ENCODE data around the gene SERPINA4. TPM values are rescaled to one million over a fixed set of nuclear protein-coding genes. Genes with fewer than 3 reads are reported as not detected.
A peak's percentile ranks its signal among the peaks of the same experiment; 100 is the strongest.

SERPINA4 gene
- total RNA-seq, 1 donor from 2014 or later, result not detected

DNA sequence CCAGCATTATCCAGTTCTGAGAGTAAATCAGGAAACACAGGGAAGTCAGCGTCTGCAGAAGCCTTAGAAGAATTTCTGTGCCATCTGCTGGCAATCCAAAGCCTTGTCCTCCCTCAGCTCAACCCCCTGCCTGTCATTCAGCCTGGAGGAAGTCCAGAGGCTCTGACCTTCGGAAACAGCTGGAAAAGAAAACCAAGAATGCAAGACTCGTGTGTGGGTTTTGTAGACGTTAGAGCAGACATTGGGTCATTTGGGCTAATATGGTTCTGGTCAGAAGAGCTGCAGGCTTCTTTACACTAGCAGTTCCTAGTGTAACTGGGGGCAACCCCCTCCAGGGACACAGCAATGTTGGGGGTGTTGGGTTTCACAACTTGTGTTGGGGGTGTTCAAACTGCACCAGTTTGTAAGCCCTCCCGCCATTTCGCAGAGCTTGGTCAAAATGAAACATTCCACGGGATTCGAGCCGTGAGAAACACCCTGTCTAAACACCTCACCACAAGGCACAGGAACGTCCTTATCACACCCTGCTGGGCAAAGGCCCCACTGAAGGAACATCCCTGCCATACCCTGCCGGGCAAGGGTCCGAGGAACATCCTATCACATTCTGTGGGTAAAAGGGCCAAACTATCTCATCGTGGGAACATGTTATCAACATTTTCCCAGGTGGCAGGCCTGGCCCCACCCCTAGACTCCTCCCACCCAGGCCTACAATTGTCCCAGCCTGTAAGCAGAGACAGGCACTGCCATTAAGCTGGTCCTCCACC lies 21.0 kb upstream of the SERPINA4 start:
- no peaks in the 10 kb centered on the region for H3K36me3 Mint-ChIP-seq (ENCODE audit: low read depth, unreplicated experiment)
- Histone ChIP-seq H4K20me1 (ENCODE audit: insufficient read depth, low read length) (no peaks in the 10 kb centered on the region), H3K4me3 (ENCODE audit: insufficient read depth, low read depth, low read length) (no peak overlapping the region), H3K79me2 (ENCODE audit: insufficient read depth, low read length) (no peaks in the 10 kb centered on the region), H3K9me3 (ENCODE audit: insufficient read depth, low read depth, low read length) (no peaks in the 10 kb centered on the region), H3K36me3 (ENCODE audit: insufficient read depth, low read length) (no peaks in the 10 kb centered on the region), H2AFZ (ENCODE audit: low read depth, low read length) (no peak overlapping the region), H3K4me2 (ENCODE audit: low read length) (peak overlapping the region; percentile 34), H3K9ac (ENCODE audit: low read length) (no peak overlapping the region), H3K4me1 (ENCODE audit: insufficient read depth, low read length) (peaks cover 15% of the 10 kb centered on the region), H3K27me3 (ENCODE audit: insufficient read depth, low read length) (no peaks in the 10 kb centered on the region), H3K27ac (ENCODE audit: low read depth, low read length) (peak overlapping the region; percentile 31)
- H3K27me3 Mint-ChIP-seq (ENCODE audit: low read depth, unreplicated experiment), result peaks cover 15% of the 10 kb centered on the region
- H3K27ac Mint-ChIP-seq (ENCODE audit: unreplicated experiment), result no peak overlapping the region
- DNase-seq (ENCODE audit: low read depth) (no peak), FAIRE-seq (no peak)
- no peaks in the 10 kb centered on the region for H3K9me3 Mint-ChIP-seq (ENCODE audit: unreplicated experiment)
- no peak for TF ChIP-seq EZH2 (IDR thresholded peaks at IDR 0.05; ENCODE audit: insufficient read depth, low read length)
- TF ChIP-seq, protein P1, sequence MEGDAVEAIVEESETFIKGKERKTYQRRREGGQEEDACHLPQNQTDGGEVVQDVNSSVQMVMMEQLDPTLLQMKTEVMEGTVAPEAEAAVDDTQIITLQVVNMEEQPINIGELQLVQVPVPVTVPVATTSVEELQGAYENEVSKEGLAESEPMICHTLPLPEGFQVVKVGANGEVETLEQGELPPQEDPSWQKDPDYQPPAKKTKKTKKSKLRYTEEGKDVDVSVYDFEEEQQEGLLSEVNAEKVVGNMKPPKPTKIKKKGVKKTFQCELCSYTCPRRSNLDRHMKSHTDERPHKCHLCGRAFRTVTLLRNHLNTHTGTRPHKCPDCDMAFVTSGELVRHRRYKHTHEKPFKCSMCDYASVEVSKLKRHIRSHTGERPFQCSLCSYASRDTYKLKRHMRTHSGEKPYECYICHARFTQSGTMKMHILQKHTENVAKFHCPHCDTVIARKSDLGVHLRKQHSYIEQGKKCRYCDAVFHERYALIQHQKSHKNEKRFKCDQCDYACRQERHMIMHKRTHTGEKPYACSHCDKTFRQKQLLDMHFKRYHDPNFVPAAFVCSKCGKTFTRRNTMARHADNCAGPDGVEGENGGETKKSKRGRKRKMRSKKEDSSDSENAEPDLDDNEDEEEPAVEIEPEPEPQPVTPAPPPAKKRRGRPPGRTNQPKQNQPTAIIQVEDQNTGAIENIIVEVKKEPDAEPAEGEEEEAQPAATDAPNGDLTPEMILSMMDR (IDR thresholded peaks at IDR 0.05; ENCODE audit: insufficient read depth, low read depth, low read length), result no peak
- H3K4me3 Mint-ChIP-seq (ENCODE audit: unreplicated experiment), result no peak overlapping the region
- H3K4me1 Mint-ChIP-seq (ENCODE audit: low read depth, unreplicated experiment), result peaks cover 13% of the 10 kb centered on the region

DNA sequence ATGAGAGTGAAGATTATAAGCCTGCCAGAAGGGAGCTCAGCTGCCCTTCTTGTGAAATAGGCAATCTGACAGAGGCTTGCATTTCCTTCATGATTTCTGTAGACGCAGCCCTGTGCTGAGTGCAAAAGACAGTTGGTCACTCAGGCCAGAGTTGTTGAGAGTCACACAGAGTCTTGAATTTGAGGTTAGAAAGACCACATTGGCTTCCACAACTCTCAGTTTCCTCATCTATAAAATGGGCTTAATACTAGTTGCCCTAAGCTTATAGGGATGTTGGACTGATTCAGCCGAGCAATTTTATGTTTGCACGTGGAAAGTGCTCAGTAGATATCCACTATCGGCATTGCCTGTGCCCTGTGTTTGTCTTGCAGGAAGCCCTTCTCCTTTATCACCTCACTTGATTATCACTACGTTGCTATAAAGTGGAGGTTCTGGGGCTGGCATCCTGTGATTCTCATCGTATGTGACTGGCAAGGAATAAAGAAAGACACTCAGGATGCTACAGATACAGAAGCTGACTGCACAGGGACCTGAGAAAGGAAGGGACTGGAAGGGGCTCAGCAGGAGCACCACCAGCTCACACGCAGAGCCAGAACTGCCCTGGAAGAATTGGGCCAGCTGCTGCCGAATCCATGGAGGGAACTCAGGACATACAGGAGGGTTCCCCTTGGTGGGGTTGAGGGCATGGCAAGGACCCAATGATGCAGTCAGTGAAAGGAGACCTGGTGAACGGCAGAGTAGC lies 19.8 kb upstream of the SERPINA4 start:
- Histone ChIP-seq H3K36me3 (ENCODE audit: insufficient read depth, low read length) (no peaks in the 10 kb centered on the region), H4K20me1 (ENCODE audit: insufficient read depth, low read length) (no peaks in the 10 kb centered on the region), H3K4me2 (ENCODE audit: low read length) (no peak overlapping the region), H3K27me3 (ENCODE audit: insufficient read depth, low read length) (no peaks in the 10 kb centered on the region), H3K27ac (ENCODE audit: low read depth, low read length) (no peak overlapping the region), H2AFZ (ENCODE audit: low read depth, low read length) (no peak overlapping the region), H3K4me1 (ENCODE audit: insufficient read depth, low read length) (peaks cover 15% of the 10 kb centered on the region), H3K4me3 (ENCODE audit: insufficient read depth, low read depth, low read length) (no peak overlapping the region), H3K79me2 (ENCODE audit: insufficient read depth, low read length) (no peaks in the 10 kb centered on the region), H3K9ac (ENCODE audit: low read length) (no peak overlapping the region), H3K9me3 (ENCODE audit: insufficient read depth, low read depth, low read length) (no peaks in the 10 kb centered on the region)
- DNase-seq (ENCODE audit: low read depth) (no peak), FAIRE-seq (no peak)
- Mint-ChIP-seq H3K4me3 (ENCODE audit: unreplicated experiment) (no peak overlapping the region), H3K36me3 (ENCODE audit: low read depth, unreplicated experiment) (no peaks in the 10 kb centered on the region), H3K27ac (ENCODE audit: unreplicated experiment) (no peak overlapping the region), H3K27me3 (ENCODE audit: low read depth, unreplicated experiment) (peaks cover 15% of the 10 kb centered on the region), H3K4me1 (ENCODE audit: low read depth, unreplicated experiment) (peaks cover 13% of the 10 kb centered on the region), H3K9me3 (ENCODE audit: unreplicated experiment) (peaks cover 7% of the 10 kb centered on the region)
- TF ChIP-seq, protein P1 (IDR thresholded peaks at IDR 0.05; ENCODE audit: insufficient read depth, low read depth, low read length), result no peak
- no peak for TF ChIP-seq EZH2 (IDR thresholded peaks at IDR 0.05; ENCODE audit: insufficient read depth, low read length)

Measured in astrocyte (in vitro differentiated cells and primary cell).